PC-3 (cell line): ENCODE results near the gene CD4.

Source experiments
- EZH2phosphoT487 ChIP-seq: fragments of 300-600 bp; sonication (generic); IDR thresholded peaks from 2 replicates; pipeline ENCODE4 v1.6.1; 2018; ENCODE audit warnings: mild to moderate bottlenecking, antibody characterized with exemption, low read length, borderline replicate concordance
- TF ChIP-seq, protein P1 (sequence below): fragments of 300-600 bp; sonication (generic); conservative IDR thresholded peaks from 2 replicates; pipeline ENCODE4 v1.5.1; 2017; ENCODE audit warnings: antibody characterized with exemption, low read depth, mild to moderate bottlenecking, low read length

DNA sequence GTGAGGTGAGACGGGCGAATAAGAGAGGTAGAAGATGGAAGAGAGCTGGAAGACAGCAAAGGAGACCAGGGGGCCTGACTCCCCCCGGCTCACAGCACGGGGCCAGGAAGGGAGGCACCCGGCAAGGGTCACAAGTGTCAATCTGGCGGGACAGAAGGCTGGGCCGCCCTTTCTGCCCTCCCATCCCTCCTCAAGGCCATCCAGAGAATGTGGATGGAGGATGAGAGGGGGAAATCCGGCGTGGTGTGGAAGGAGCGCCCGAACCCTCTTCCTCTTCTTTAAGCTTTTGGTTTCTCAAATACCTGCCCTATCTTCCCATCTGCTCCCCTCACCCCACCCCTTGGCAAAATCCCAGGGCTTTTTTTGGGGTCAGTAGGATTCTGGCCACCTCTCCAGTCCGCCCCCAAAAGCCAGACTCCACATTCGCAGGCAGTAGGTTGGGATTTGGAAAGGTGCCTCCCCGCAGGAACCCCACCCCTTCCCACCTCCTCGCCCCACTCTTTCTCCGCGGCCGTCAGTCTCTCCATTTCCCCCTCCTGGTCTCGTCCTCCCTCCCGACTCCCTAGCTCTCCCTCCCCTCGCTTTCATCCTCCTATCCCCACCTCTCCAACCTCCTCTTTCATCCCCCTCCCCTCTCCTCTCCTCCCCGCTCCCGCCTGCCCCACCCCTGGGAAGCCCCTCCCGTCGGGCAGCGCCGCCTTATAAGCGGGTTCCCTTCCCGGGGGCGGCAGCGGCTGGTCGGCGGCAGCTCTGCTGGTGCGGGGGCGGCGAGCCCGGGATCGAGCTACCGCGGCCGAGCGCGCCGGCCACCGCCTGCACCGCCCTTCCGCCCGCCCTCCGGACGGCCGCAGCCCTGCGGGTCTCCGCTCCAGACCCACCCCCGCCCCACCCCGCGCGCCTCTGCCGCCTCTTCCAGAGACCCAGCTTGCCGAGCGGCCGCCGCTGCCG, 23.4 kb upstream of the CD4 start, which contains the start of gene PTMS:
- TF ChIP-seq, protein P1, sequence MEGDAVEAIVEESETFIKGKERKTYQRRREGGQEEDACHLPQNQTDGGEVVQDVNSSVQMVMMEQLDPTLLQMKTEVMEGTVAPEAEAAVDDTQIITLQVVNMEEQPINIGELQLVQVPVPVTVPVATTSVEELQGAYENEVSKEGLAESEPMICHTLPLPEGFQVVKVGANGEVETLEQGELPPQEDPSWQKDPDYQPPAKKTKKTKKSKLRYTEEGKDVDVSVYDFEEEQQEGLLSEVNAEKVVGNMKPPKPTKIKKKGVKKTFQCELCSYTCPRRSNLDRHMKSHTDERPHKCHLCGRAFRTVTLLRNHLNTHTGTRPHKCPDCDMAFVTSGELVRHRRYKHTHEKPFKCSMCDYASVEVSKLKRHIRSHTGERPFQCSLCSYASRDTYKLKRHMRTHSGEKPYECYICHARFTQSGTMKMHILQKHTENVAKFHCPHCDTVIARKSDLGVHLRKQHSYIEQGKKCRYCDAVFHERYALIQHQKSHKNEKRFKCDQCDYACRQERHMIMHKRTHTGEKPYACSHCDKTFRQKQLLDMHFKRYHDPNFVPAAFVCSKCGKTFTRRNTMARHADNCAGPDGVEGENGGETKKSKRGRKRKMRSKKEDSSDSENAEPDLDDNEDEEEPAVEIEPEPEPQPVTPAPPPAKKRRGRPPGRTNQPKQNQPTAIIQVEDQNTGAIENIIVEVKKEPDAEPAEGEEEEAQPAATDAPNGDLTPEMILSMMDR, result no peak
- TF ChIP-seq EZH2phosphoT487, result no peak
